K562 (cell line): ENCODE data around the gene BASP1. TPM values are rescaled to one million over a fixed set of nuclear protein-coding genes. Genes with fewer than 3 reads are reported as not detected.

Experiments
- ATAC-seq: fragments of 200-7000 bp; cut with Tn5 transposase; 3 replicates; pipeline ENCODE4 v1.9.1; 2020; ENCODE audit warnings: moderate library complexity
- BruUV-seq: library from RNA; stranded (reverse); fragments of 400-500 nt; replicated peaks from 2 replicates; lab custom pipeline; 2021; lab: Mats Ljungman, UMichigan
- CTCF ChIA-PET: fragments of 300-600 bp; formaldehyde crosslinking; extraction: SDS; loops from one replicate; lab custom pipeline; 2021; ENCODE audit warnings: low intra/inter-chr PET ratio; lab: Yijun Ruan, JAX
- POLR2A ChIA-PET: fragments of 300-600, 350-650 bp; sonication (Branson Sonifier 250); formaldehyde crosslinking; extraction: SDS; loops from one replicate; lab custom pipeline; 2021; ENCODE audit warnings: antibody characterized with exemption, inconsistent platforms; lab: Yijun Ruan, JAX
- DNase-seq, 4 experiments: peaks; one replicate each; pipeline versions ENCODE4 v3.0.0 to v3.0.0-alpha.2; 2011 to 2018; ENCODE audit warnings: low spot score in 3 of 4, mixed read lengths in 3 of 4; ENCODE audit errors: extremely low read depth in 1 of 4
- FAIRE-seq: peaks from 2 replicates; lab custom pipeline; 2011; peaks lifted over from hg19 to GRCh38; lab: Jason Lieb, UNC
- H2AFZ ChIP-seq: 2 replicates; pipeline ENCODE4 v1.6.0; 2011; ENCODE audit warnings: low read depth, low read length, control low read depth, inconsistent platforms
- H3K27ac ChIP-seq: fragments of 200-600 bp; 3 replicates; pipeline ENCODE4 v1.8.0; 2011; ENCODE audit warnings: low read depth, mild to moderate bottlenecking, control low read depth, inconsistent platforms, low read length, moderate library complexity, mixed read lengths; ENCODE audit errors: extremely low read depth
- H3K27me3 ChIP-seq, 2 experiments: fragments of 300-600 bp in 1 of 2; 2 replicates in 1 of 2; 3 replicates in 1 of 2; pipeline versions ENCODE4 v1.6.0 to v1.8.0; 2011; ENCODE audit warnings: inconsistent platforms in 2 of 2, low read length in 2 of 2, mild to moderate bottlenecking in 1 of 2, mixed read lengths in 1 of 2, moderate library complexity in 1 of 2; ENCODE audit not compliant: control insufficient read depth in 2 of 2, insufficient read depth in 2 of 2
- H3K36me3 ChIP-seq: fragments of 300-600 bp; 3 replicates; pipeline ENCODE4 v1.8.0; 2011; ENCODE audit warnings: mild to moderate bottlenecking, low read length, inconsistent platforms; ENCODE audit not compliant: control insufficient read depth, insufficient read depth
- H3K4me1 ChIP-seq, 2 experiments: fragments of 200-600 bp in 1 of 2; replicated peaks in 1 of 2; 2 replicates in 1 of 2; 3 replicates in 1 of 2; pipeline versions ENCODE4 v1.5.1 to v1.8.0; 2011; ENCODE audit warnings: inconsistent platforms in 2 of 2, low read length in 2 of 2, mild to moderate bottlenecking in 1 of 2, mixed read lengths in 1 of 2, moderate library complexity in 1 of 2; ENCODE audit not compliant: control insufficient read depth in 2 of 2, insufficient read depth in 2 of 2
- H3K4me2 ChIP-seq: 2 replicates; pipeline ENCODE4 v1.6.1; 2011; ENCODE audit warnings: low read length, control low read depth, inconsistent platforms, mixed read lengths; ENCODE audit not compliant: insufficient read depth
- H3K4me3 ChIP-seq: fragments of 200-600 bp; sonication (generic), shearing (Covaris generic); 2 replicates; pipeline ENCODE4 v1.5.1; 2016; ENCODE audit warnings: control low read depth, inconsistent platforms
- H3K79me2 ChIP-seq: fragments of 200-600 bp; 3 replicates; pipeline ENCODE4 v1.8.0; 2011; ENCODE audit warnings: low read length, inconsistent platforms; ENCODE audit not compliant: control insufficient read depth, insufficient read depth
- H3K9ac ChIP-seq, 2 experiments: 2 replicates each; pipeline versions ENCODE4 v1.6.0 to v1.6.1; 2011; ENCODE audit warnings: low read depth in 2 of 2, low read length in 2 of 2, control low read depth in 1 of 2, inconsistent platforms in 1 of 2, mild to moderate bottlenecking in 1 of 2, mixed read lengths in 1 of 2; ENCODE audit not compliant: insufficient read depth in 1 of 2
- H3K9me1 ChIP-seq: one replicate; pipeline ENCODE4 v1.6.0; 2011; ENCODE audit warnings: inconsistent platforms, mild to moderate bottlenecking, low read length, moderate library complexity; ENCODE audit not compliant: control insufficient read depth, insufficient read depth
- H3K9me3 ChIP-seq: replicated peaks from 2 replicates; pipeline ENCODE4 v1.5.1; 2011; ENCODE audit warnings: low read depth, low read length, inconsistent platforms; ENCODE audit not compliant: control insufficient read depth, insufficient read depth
- H4K20me1 ChIP-seq: replicated peaks from 2 replicates; pipeline ENCODE4 v1.6.1; 2011; ENCODE audit warnings: low read length, inconsistent platforms, mixed read lengths; ENCODE audit not compliant: control insufficient read depth, insufficient read depth
- C11orf30 ChIP-seq: fragments of 450-650 bp; IDR thresholded peaks from 2 replicates; pipeline ENCODE4 v1.6.1; 2016; ENCODE audit warnings: low read depth, mild to moderate bottlenecking
- CHD1 ChIP-seq: fragments of 200-600 bp; sonication (generic); IDR thresholded peaks from one replicate; pipeline ENCODE4 v1.6.1; 2012; ENCODE audit warnings: mild to moderate bottlenecking, moderate library complexity, low read length, inconsistent platforms
- EP400 ChIP-seq: fragments of 450-650 bp; IDR thresholded peaks from 2 replicates; pipeline ENCODE4 v1.6.1; 2017; ENCODE audit warnings: antibody characterized with exemption, mild to moderate bottlenecking, moderate library complexity
- MAFF ChIP-seq: IDR thresholded peaks from 2 replicates; pipeline ENCODE4 v1.6.1; 2012; ENCODE audit warnings: low read length, improper control_type of control experiment
- MAFG ChIP-seq: fragments of 450-650 bp; conservative IDR thresholded peaks from 2 replicates; pipeline ENCODE4 v1.6.1; 2016; ENCODE audit warnings: missing genetic modification characterization, missing compliant biosample characterization
- MAFK ChIP-seq: IDR thresholded peaks from 2 replicates; pipeline ENCODE4 v1.6.1; 2011; ENCODE audit warnings: low read length, improper control_type of control experiment
- SFPQ ChIP-seq: fragments of 200-400 bp; formaldehyde crosslinking; IDR thresholded peaks from 2 replicates; pipeline ENCODE4 v1.6.1; 2017; ENCODE audit warnings: mild to moderate bottlenecking, low read depth, low read length, moderate library complexity
- STAT5A ChIP-seq: IDR thresholded peaks from 2 replicates; pipeline ENCODE4 v1.6.1; 2012; ENCODE audit warnings: low read length, inconsistent platforms, borderline replicate concordance
- ZKSCAN3 ChIP-seq: fragments of 250-450 bp; sonication (Bioruptor Pico); IDR thresholded peaks from 2 replicates; pipeline ENCODE4 v1.4.0; 2020
- ZNF316 ChIP-seq: fragments of 450-650 bp; IDR thresholded peaks from 2 replicates; pipeline ENCODE4 v1.6.1; 2016
- ZNF507 ChIP-seq: conservative IDR thresholded peaks from 2 replicates; pipeline ENCODE4 v1.6.1; 2017; ENCODE audit warnings: missing genetic modification characterization, missing compliant biosample characterization
- WGBS: fragments of 100-300 bp; shearing (Covaris generic); methylation state at CpG from one replicate; pipeline ENCODE4 v1.1.6; 2016; ENCODE audit warnings: low coverage, mixed read lengths; ENCODE audit not compliant: insufficient coverage; ENCODE audit errors: missing lambda C conversion rate; 5-methylcytosine and 5-hydroxymethylcytosine counted together
- in situ Hi-C: fragments of 300-500 bp; cut with MboI; formaldehyde crosslinking; loops from 4 replicates; pipeline ENCODE4 v1.15.0; 2018; ENCODE audit warnings: inconsistent platforms, mixed read lengths
- intact Hi-C: fragments of 100-400 bp; cut with micrococcal nuclease; formaldehyde crosslinking; loops from 2 replicates; pipeline ENCODE4 v1.14.2; 2022
- polyA plus RNA-seq, 8 experiments: library from polyadenylated mRNA; depleted of rRNA in 4 of 8; stranded (reverse) in 5 of 8; unstranded in 3 of 8; fragments of >200 nt; fragmentation: Nextera tagmentation in 2 of 8; fragmentation: Illumina TruSeq in 1 of 8; extraction: Ambion mirVana in 2 of 8; extraction: Trizol in 1 of 8; gene quantifications; 2 replicates each; pipeline versions ENCODE4 v1.2.1 to v1.2.3, GENCODE V29; 2011 to 2014; ENCODE audit warnings: inconsistent platforms in 1 of 8, missing spikeins in 1 of 8
- total RNA-seq, 7 experiments: library from RNA; depleted of rRNA in 6 of 7; stranded (reverse); fragments of >200 nt in 6 of 7; fragmentation: Illumina TruSeq in 2 of 7; extraction: Trizol in 2 of 7; gene quantifications; 2 replicates each; pipeline versions ENCODE4 v1.2.1 to v1.2.3, GENCODE V29; 2011 to 2021; ENCODE audit warnings: low replicate concordance in 1 of 7

The BASP1 gene
- total and polyA plus RNA-seq, 9 of the 15 experiments (the other 6 are each of a cell fraction or from before 2014, with no cell fraction given): 0.22 TPM; not detected in 8

- no peak for TF ChIP-seq SFPQ
Measured at GRCh38 chr5:17260549-17260948, 43.1 kb downstream of the BASP1 start (continued).

- Histone ChIP-seq H3K4me3 (no peak overlapping the region), H4K20me1 (no peaks in the 10 kb centered on the region), H3K4me1 (no peaks in the 10 kb centered on the region)
- DNase-seq: no peak
- BruUV-seq: no TSS peak
- TF ChIP-seq ZKSCAN3 (CRISPR knock-in tag) (no peak), MAFF (peak; percentile 88), ZNF507 (tag) (no peak), MAFG (tag) (peak; percentile 82), EP400 (no peak), ZNF316 (peak; percentile 85), STAT5A (no peak), CHD1 (no peak), C11orf30 (peak; percentile 78), MAFK (peak; percentile 85)
- TF ChIP-seq, all 486 proteins: peak for 5
- in situ Hi-C loops: no loop called here
- Histone ChIP-seq H3K9ac (no peak overlapping the region), H3K4me2 (no peak overlapping the region), H3K36me3 (no peaks in the 10 kb centered on the region), H3K27ac (no peak overlapping the region), H3K79me2 (no peaks in the 10 kb centered on the region), H3K27me3 (no peaks in the 10 kb centered on the region), H3K9me3 (no peaks in the 10 kb centered on the region), H2AFZ (no peak overlapping the region), H3K9me1 (no peaks in the 10 kb centered on the region)
- intact Hi-C loops: no loop called here
- CTCF ChIA-PET: no interaction called here
- 0% methylated on average over 3 of the region's 3 CpGs for WGBS
- POLR2A ChIA-PET: no interaction called here
- ATAC-seq: no peak
- FAIRE-seq: no peak
Measured at GRCh38 chr5:17261075-17261474, 43.6 kb downstream of the BASP1 start.
